ENCODE results near the gene STK35.

DNA sequence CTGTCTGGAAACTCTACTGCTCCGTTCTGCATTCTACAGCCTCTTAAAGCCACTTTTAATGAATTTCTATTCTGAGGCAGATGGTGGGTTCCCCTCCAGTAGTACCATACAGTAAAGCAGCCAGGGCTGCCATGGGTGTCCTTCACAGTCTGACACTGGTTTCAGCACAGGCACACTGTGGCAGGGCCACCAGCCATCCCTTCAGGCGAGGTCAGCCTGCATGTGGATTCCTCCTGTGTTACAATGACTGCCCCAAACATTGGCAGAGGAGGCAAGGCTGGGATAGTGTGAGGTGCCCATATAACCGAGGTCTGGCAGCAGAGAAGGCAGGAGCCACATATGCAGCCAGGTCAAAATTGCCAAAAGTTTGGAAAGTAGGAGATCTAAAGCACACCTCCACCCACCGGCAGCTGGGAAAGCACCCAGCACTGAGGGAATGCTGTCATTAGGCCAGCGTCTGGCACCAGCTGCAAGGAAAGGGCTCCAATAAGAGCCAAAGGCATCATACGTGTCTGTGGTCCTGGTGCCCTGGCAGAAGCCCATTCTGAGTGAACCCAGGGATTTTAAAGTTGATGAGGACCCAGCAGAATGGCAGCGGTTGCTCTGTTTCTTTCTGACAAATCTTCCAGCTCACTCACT lies 24.0 kb downstream of the STK35 start:
- TF ChIP-seq, protein P1, sequence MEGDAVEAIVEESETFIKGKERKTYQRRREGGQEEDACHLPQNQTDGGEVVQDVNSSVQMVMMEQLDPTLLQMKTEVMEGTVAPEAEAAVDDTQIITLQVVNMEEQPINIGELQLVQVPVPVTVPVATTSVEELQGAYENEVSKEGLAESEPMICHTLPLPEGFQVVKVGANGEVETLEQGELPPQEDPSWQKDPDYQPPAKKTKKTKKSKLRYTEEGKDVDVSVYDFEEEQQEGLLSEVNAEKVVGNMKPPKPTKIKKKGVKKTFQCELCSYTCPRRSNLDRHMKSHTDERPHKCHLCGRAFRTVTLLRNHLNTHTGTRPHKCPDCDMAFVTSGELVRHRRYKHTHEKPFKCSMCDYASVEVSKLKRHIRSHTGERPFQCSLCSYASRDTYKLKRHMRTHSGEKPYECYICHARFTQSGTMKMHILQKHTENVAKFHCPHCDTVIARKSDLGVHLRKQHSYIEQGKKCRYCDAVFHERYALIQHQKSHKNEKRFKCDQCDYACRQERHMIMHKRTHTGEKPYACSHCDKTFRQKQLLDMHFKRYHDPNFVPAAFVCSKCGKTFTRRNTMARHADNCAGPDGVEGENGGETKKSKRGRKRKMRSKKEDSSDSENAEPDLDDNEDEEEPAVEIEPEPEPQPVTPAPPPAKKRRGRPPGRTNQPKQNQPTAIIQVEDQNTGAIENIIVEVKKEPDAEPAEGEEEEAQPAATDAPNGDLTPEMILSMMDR (IDR thresholded peaks at IDR 0.05; ENCODE audit: borderline replicate concordance, extremely low read depth, low read length, poor library complexity, severe bottlenecking): no peak
- no peak for TF ChIP-seq EZH2 (IDR thresholded peaks at IDR 0.05; ENCODE audit: borderline replicate concordance, low read depth, low read length, severe bottlenecking)
